Mucosa of stomach (tissue), 1 donor: ENCODE results near the gene DEF6.

Experiments
- H3K27me3 ChIP-seq: one replicate; pipeline ENCODE4 v1.7.0; 2013; ENCODE audit warnings: mild to moderate bottlenecking, low read length; ENCODE audit not compliant: control insufficient read depth, insufficient read depth
- H3K36me3 ChIP-seq: one replicate; pipeline ENCODE4 v1.7.0; 2013; ENCODE audit warnings: low read length; ENCODE audit not compliant: control insufficient read depth, insufficient read depth
- H3K4me1 ChIP-seq: one replicate; pipeline ENCODE4 v1.7.0; 2013; ENCODE audit warnings: mild to moderate bottlenecking, low read length; ENCODE audit not compliant: control insufficient read depth, insufficient read depth
- H3K4me3 ChIP-seq: one replicate; pipeline ENCODE4 v1.7.0; 2013; ENCODE audit warnings: low read length
- H3K9ac ChIP-seq: one replicate; pipeline ENCODE4 v1.7.0; 2013; ENCODE audit warnings: mild to moderate bottlenecking, low read length, moderate library complexity
- H3K9me3 ChIP-seq: one replicate; pipeline ENCODE4 v1.7.0; 2013; ENCODE audit warnings: mild to moderate bottlenecking, low read length, moderate library complexity; ENCODE audit not compliant: control insufficient read depth
- donor health status: Pancreatic carcinoma.

Gene DEF6

DNA sequence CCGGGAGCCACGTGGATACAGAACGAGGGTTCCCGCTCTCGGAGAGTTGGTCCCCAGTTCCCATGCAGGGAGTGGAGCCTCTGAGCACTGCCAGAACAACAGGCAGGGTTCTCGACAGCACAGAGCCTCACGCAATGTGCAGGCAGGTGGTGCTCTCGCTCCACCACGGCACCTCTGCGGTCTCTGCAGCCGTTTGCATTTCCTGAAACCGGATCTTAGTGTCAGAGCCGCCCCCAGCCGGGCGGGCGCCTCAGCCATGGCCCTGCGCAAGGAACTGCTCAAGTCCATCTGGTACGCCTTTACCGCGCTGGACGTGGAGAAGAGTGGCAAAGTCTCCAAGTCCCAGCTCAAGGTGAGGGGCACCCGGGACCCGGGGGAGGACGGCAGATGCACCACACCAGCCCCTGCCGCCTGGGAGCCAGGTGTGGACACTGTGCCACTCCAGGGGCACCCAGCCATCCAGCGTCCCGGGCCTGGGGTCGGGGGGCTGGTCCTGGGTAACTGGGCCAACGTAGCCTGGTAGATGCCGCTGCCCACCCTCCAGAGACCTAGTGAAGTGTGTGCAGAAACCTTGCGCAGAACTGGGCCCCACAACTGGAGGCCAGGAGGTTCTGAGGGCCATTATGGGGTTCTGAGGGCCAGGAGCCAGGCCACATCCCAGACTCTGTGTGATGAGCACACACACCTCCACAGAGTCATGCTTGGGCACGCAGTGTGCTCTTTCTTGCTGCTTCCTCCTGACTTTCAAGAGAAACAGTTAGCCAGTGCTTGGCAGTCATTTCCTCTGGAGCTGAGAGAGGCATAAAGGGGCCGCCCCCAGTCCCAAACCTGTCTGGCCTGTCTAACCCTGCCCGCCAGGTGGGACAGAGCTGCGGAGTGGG is at the start of gene DEF6:
TSS of gene DEF6 (plus strand) at position 218 of the 881 bp plus-strand sequence. CDS start at position 257, 39 bp downstream.
- peak within 1 kb of the TSS; percentile 28 for H3K4me3 ChIP-seq
- no peaks in the 10 kb centered on the region for H3K27me3 ChIP-seq
- no peaks in the 10 kb centered on the region for H3K9me3 ChIP-seq
- H3K9ac ChIP-seq: peak within 1 kb of the TSS; percentile 71
- peaks cover 3% of the 10 kb centered on the region for H3K36me3 ChIP-seq
- peaks cover 37% of the 10 kb centered on the region for H3K4me1 ChIP-seq

DNA sequence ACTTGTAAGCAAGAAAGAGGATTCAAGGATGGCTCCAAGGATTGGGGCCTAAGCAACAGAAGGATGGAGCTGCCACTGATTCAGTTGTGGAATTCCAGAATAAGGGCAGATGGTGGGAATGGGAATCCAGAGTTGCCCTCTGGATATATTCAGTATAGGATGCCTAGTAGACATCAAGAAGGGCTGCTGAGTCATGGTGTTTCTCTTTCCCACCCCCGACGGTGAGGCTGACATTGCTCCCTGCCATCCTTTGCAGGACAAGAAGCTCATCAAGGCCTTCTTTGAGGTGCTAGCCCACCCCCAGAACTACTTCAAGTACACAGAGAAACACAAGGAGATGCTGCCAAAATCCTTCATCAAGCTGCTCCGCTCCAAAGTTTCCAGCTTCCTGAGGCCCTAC is 49.3 kb upstream of the DEF6 start:
- H3K36me3 ChIP-seq: no peaks in the 10 kb centered on the region
- no peak overlapping the region for H3K4me3 ChIP-seq
- H3K27me3 ChIP-seq: no peaks in the 10 kb centered on the region
- H3K9ac ChIP-seq: no peak overlapping the region
- no peaks in the 10 kb centered on the region for H3K9me3 ChIP-seq
- H3K4me1 ChIP-seq: no peaks in the 10 kb centered on the region

DNA sequence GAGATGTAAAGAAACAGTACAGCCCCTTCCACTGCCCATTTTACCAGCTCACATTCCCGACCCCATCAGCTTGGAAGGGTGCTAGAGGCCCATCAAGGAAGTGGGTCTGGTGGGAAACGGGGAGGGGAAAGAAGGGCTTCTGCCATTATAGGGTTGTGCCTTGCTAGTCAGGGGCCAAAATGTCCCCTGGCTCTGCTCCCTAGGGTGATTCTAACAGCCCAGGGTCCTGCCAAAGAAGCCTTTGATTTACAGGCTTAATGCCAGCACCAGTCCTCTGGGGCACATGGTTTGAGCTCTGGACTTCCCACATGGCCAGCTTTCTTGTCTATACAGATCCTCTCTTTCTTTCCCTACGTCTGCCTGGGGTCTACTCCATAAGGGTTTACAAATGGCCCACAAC is 48.7 kb upstream of the DEF6 start:
- Histone ChIP-seq H3K36me3 (no peaks in the 10 kb centered on the region), H3K4me3 (no peak overlapping the region), H3K27me3 (no peaks in the 10 kb centered on the region), H3K4me1 (no peaks in the 10 kb centered on the region), H3K9me3 (no peaks in the 10 kb centered on the region), H3K9ac (no peak overlapping the region)

DNA sequence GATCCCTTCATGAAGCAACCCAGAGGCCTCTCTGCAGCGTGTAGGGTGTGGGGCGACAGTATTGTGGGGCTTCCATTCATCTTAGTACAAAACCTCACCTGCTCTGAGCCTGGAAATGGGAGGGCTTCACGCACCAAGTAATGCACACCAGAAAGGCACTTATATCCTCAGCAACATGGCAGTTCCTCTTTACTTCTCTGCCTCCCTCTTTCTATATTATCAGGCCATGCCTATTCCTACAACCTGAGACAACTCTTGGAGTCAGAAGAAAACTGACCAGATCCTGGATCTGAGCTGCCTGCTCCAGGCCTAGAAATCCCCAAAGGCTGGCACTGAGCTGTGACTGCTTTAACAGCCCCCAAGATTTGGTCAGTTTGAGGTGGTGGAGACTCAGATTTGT is 45.7 kb upstream of the DEF6 start:
- Histone ChIP-seq H3K27me3 (no peaks in the 10 kb centered on the region), H3K4me3 (no peak overlapping the region), H3K4me1 (no peaks in the 10 kb centered on the region), H3K36me3 (no peaks in the 10 kb centered on the region), H3K9me3 (no peaks in the 10 kb centered on the region), H3K9ac (no peak overlapping the region)

DNA sequence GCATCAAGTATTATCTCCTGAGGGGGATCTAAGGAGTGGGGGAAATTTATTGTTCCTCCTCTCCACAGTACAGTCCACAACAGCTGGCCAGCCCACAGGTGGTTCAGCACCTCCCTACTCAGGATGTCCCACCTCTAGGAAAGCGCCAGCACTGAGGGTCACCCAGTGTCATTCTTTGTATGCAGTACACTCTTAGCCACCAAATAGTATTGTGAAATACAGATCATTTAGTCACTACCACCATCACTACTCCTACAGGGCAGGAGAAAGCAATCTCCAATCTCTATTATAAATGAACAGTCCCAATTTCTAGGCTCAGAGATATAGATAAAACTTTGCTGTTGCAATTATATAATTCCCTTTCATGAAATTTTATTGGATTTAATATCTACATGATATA is 44.4 kb upstream of the DEF6 start:
- H3K27me3 ChIP-seq: no peaks in the 10 kb centered on the region
- H3K36me3 ChIP-seq: no peaks in the 10 kb centered on the region
- no peak overlapping the region for H3K9ac ChIP-seq
- H3K4me1 ChIP-seq: peaks cover 3% of the 10 kb centered on the region
- no peak overlapping the region for H3K4me3 ChIP-seq
- H3K9me3 ChIP-seq: no peaks in the 10 kb centered on the region

DNA sequence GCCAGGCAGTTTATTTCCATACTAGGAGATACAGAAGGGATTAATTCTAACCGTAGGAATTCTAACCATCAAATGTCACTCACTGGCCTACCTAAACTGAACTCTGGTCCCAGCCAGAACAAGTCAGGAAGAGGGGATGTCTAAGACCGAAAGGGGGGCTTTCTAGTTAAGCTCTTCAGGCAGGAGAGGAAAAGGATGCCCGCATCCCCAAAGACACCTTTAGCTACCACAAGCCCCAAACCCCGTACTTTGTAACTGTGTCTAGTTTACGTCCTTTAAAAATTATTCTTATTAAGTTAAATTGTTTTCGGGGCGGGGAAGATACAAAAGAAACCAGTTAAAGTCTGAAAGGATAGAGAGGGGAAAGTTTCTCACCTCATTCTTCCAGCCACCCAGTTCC is 39.3 kb upstream of the DEF6 start:
- H3K27me3 ChIP-seq: no peaks in the 10 kb centered on the region
- no peaks in the 10 kb centered on the region for H3K36me3 ChIP-seq
- no peaks in the 10 kb centered on the region for H3K9me3 ChIP-seq
- no peak overlapping the region for H3K4me3 ChIP-seq
- H3K9ac ChIP-seq: peak overlapping the region; percentile 84
- H3K4me1 ChIP-seq: peaks cover 13% of the 10 kb centered on the region

- H3K4me3 ChIP-seq: peak overlapping the region; percentile 88
- H3K4me1 ChIP-seq: peaks cover 17% of the 10 kb centered on the region
- H3K9ac ChIP-seq: peak overlapping the region; percentile 84
- H3K9me3 ChIP-seq: no peaks in the 10 kb centered on the region
- no peaks in the 10 kb centered on the region for H3K36me3 ChIP-seq
- no peaks in the 10 kb centered on the region for H3K27me3 ChIP-seq
Measured at GRCh38 chr6:35258858-35259193, 38.8 kb upstream of the DEF6 start.

GRCh38 chr6:35259194-35259947 is 38.2 kb upstream of the DEF6 start, which contains the start of gene ZNF76:
TSS of gene ZNF76 (plus strand) at chr6:35259735. CDS start at chr6:35281152, 21,417 bp downstream.
- peak within 1 kb of the TSS; percentile 84 for H3K9ac ChIP-seq
- H3K4me1 ChIP-seq: peaks cover 21% of the 10 kb centered on the region
- no peaks in the 10 kb centered on the region for H3K36me3 ChIP-seq
- peak within 1 kb of the TSS; percentile 88 for H3K4me3 ChIP-seq
- H3K9me3 ChIP-seq: no peaks in the 10 kb centered on the region
- H3K27me3 ChIP-seq: no peaks in the 10 kb centered on the region

DNA sequence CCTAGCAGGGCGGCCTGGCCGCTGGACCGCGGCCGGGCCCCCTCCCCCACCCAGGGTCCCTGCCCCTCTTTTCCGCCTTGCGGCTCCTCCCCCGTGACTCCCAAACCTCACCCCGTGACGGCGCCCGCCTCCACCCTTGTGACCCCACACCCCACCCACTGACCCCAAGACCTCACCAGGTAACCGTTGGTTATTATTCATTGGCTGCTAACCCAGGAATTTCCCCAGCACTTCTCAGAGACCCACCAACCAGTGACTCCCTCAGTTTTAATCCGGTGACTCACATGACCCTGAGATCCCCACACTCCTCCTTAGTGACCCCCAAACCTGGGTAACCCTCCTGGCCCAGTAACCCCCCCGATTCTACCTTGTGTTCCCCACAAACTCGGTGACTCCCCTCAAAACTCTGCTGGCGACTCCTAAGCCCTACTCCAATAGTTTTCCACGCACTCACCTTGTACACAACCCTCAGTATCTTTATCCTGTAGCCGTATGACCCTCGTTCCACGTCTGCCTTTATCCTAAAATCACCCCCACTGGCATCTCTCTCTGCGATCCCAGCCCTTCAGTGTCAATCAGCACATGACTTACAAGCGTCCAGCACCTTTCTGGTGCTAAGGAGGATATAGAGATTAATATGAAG is 37.5 kb upstream of the DEF6 start:
- peaks cover 21% of the 10 kb centered on the region for H3K4me1 ChIP-seq
- H3K27me3 ChIP-seq: no peaks in the 10 kb centered on the region
- no peaks in the 10 kb centered on the region for H3K36me3 ChIP-seq
- peak overlapping the region; percentile 84 for H3K9ac ChIP-seq
- peak overlapping the region; percentile 88 for H3K4me3 ChIP-seq
- no peaks in the 10 kb centered on the region for H3K9me3 ChIP-seq

- H3K27me3 ChIP-seq: no peaks in the 10 kb centered on the region
- no peak overlapping the region for H3K4me3 ChIP-seq
- no peaks in the 10 kb centered on the region for H3K9me3 ChIP-seq
Measured at GRCh38 chr6:35260591-35261570, 36.7 kb upstream of the DEF6 start.

DNA sequence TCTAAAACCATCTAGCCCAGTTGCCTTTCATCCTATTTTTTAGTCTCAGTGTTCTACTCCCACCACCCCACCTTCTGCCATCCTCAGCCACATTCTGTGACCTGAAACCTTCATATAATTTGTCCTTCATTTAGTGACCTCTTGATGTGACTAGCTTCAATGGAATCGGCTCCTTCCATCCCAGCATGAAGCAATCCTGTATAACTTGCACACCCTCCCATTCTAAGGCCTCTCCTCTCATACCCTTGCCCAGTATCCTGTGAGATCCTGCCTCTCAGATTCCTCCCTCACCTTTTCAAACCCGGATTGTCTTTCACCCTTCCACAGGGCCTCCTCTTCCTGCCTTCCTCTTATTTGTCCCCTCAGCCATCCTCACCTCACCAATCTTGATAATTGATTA is 35.0 kb upstream of the DEF6 start:
- Histone ChIP-seq H3K9me3 (no peaks in the 10 kb centered on the region), H3K9ac (no peak overlapping the region), H3K4me1 (peaks cover 21% of the 10 kb centered on the region), H3K4me3 (no peak overlapping the region), H3K27me3 (no peaks in the 10 kb centered on the region), H3K36me3 (no peaks in the 10 kb centered on the region)

More at GRCh38 chr6:35260591-35261570, 36.7 kb upstream of the DEF6 start:
- H3K36me3 ChIP-seq: no peaks in the 10 kb centered on the region
- H3K4me1 ChIP-seq: peaks cover 21% of the 10 kb centered on the region
- peak overlapping the region; percentile 84 for H3K9ac ChIP-seq
